SK-N-SH (cell line): ENCODE measurements around the gene GPR82. TPM values are rescaled to one million over a fixed set of nuclear protein-coding genes. Genes with fewer than 3 reads are reported as not detected.

Experiments used
- CTCF ChIA-PET: fragments of 300-600, 350-600 bp; formaldehyde crosslinking; extraction: SDS; loops from one replicate; lab custom pipeline; 2021; lab: Yijun Ruan, JAX
- POLR2A ChIA-PET: fragments of 350-600 bp; sonication (Branson Sonifier 250); formaldehyde crosslinking; extraction: SDS; loops from one replicate; lab custom pipeline; 2020; ENCODE audit warnings: antibody characterized with exemption, inconsistent platforms; lab: Yijun Ruan, JAX
- DNase-seq: peaks from one replicate; pipeline ENCODE4 v3.0.0; 2012
- H2AFZ ChIP-seq: fragments of 200-600 bp; sonication (generic); 2 replicates; pipeline ENCODE4 v1.8.1; 2016; ENCODE audit warnings: antibody characterized with exemption, mild to moderate bottlenecking, low read depth
- H3F3A ChIP-seq: fragments of 200-600 bp; sonication (generic); replicated peaks from 2 replicates; pipeline ENCODE3; 2016; ENCODE audit warnings: antibody characterized with exemption, mild to moderate bottlenecking; ENCODE audit not compliant: insufficient read depth
- H3K27ac ChIP-seq, 2 experiments: fragments of 200-500 bp in 1 of 2; fragments of 200-600 bp in 1 of 2; sonication (Bioruptor generic) in 1 of 2; sonication (generic), shearing (Covaris generic) in 1 of 2; 2 replicates each; pipeline versions ENCODE4 v1.5.1 to v1.6.1; 2014 to 2016; ENCODE audit warnings: low read depth in 2 of 2, inconsistent platforms in 1 of 2, low read length in 1 of 2, mild to moderate bottlenecking in 1 of 2, mixed read lengths in 1 of 2
- H3K27me3 ChIP-seq: fragments of 200-600 bp; sonication (generic), shearing (Covaris generic); 2 replicates; pipeline ENCODE4 v1.6.1; 2016; ENCODE audit warnings: mixed run types; ENCODE audit not compliant: insufficient read depth
- H3K36me3 ChIP-seq, 2 experiments: fragments of 200-500 bp in 1 of 2; fragments of 200-600 bp in 1 of 2; sonication (Bioruptor generic) in 1 of 2; sonication (generic) in 1 of 2; replicated peaks in 1 of 2; 2 replicates each; pipeline versions ENCODE3 to v1.5.1; 2014 to 2016; ENCODE audit warnings: low read length in 1 of 2, mild to moderate bottlenecking in 1 of 2; ENCODE audit not compliant: insufficient read depth in 2 of 2, control insufficient read depth in 1 of 2
- H3K4me1 ChIP-seq, 2 experiments: fragments of 200-500 bp in 1 of 2; fragments of 200-600 bp in 1 of 2; sonication (Bioruptor generic) in 1 of 2; sonication (generic), shearing (Covaris generic) in 1 of 2; 2 replicates each; pipeline versions ENCODE4 v1.5.1 to v1.6.1; 2014 to 2016; ENCODE audit warnings: low read depth in 1 of 2, low read length in 1 of 2, mixed run types in 1 of 2; ENCODE audit not compliant: insufficient read depth in 2 of 2, control insufficient read depth in 1 of 2
- H3K4me2 ChIP-seq: fragments of 200-600 bp; sonication (generic), shearing (Covaris generic); 2 replicates; pipeline ENCODE4 v1.6.1; 2017; ENCODE audit warnings: mixed run types
- H3K4me3 ChIP-seq, 2 experiments: fragments of 200-500 bp in 1 of 2; fragments of 200-600 bp in 1 of 2; sonication (Bioruptor generic) in 1 of 2; sonication (generic), shearing (Covaris generic) in 1 of 2; 2 replicates each; pipeline versions ENCODE4 v1.5.1 to v1.8.1; 2014 to 2016; ENCODE audit warnings: low read depth in 2 of 2, inconsistent platforms in 1 of 2, low read length in 1 of 2, mild to moderate bottlenecking in 1 of 2, mixed read lengths in 1 of 2, moderate library complexity in 1 of 2
- H3K79me2 ChIP-seq: fragments of 200-600 bp; sonication (generic); 2 replicates; pipeline ENCODE4 v1.8.1; 2017; ENCODE audit warnings: mild to moderate bottlenecking; ENCODE audit not compliant: insufficient read depth
- H3K9ac ChIP-seq: fragments of 200-600 bp; sonication (generic); 2 replicates; pipeline ENCODE4 v1.6.1; 2017; ENCODE audit warnings: mixed run types
- H3K9me2 ChIP-seq: fragments of 200-600 bp; sonication (generic); 2 replicates; pipeline ENCODE4 v1.6.1; 2017; ENCODE audit warnings: mixed run types
- H3K9me3 ChIP-seq: fragments of 200-600 bp; sonication (generic); 2 replicates; pipeline ENCODE4 v1.6.1; 2017; ENCODE audit warnings: mixed run types, mild to moderate bottlenecking, moderate library complexity
- H4K20me1 ChIP-seq: fragments of 200-600 bp; sonication (generic); 2 replicates; pipeline ENCODE4 v1.6.1; 2017; ENCODE audit warnings: mild to moderate bottlenecking, mixed run types; ENCODE audit not compliant: insufficient read depth
- CTCF ChIP-seq: fragments of 200-600 bp; sonication (generic); IDR thresholded peaks from 2 replicates; pipeline ENCODE4 v1.6.1; 2017; ENCODE audit warnings: antibody characterized with exemption, mild to moderate bottlenecking, moderate library complexity
- ELF1 ChIP-seq: IDR thresholded peaks from 2 replicates; pipeline ENCODE4 v1.4.0; 2012
- EP300 ChIP-seq, 2 experiments: IDR thresholded peaks; 2 replicates each; pipeline versions ENCODE4 v1.4.0 to v1.6.1; 2012; ENCODE audit warnings: borderline replicate concordance in 1 of 2, low read depth in 1 of 2, low read length in 1 of 2
- FOSL2 ChIP-seq: IDR thresholded peaks from 2 replicates; pipeline ENCODE4 v1.4.0; 2012; ENCODE audit warnings: low read depth, mild to moderate bottlenecking, moderate library complexity, borderline replicate concordance
- FOXM1 ChIP-seq: IDR thresholded peaks from 2 replicates; pipeline ENCODE4 v1.4.0; 2012; ENCODE audit warnings: low read depth, mild to moderate bottlenecking
- GATA2 ChIP-seq: sonication (generic); formaldehyde crosslinking; IDR thresholded peaks from 2 replicates; pipeline ENCODE4 v1.5.0; 2020; ENCODE audit warnings: mild to moderate bottlenecking, missing genetic modification reagents
- IRF3 ChIP-seq: fragments of 150-350 bp; IDR thresholded peaks from 2 replicates; pipeline ENCODE4 v1.6.1; 2016; ENCODE audit warnings: mild to moderate bottlenecking, low read depth, low read length
- MEF2A ChIP-seq: IDR thresholded peaks from 2 replicates; pipeline ENCODE4 v1.4.0; 2012; ENCODE audit warnings: low read depth, borderline replicate concordance
- MXI1 ChIP-seq: IDR thresholded peaks from 2 replicates; pipeline ENCODE4 v1.6.1; 2012; ENCODE audit warnings: mild to moderate bottlenecking, low read depth, low read length, improper control_type of control experiment
- NRF1 ChIP-seq: IDR thresholded peaks from 2 replicates; pipeline ENCODE4 v1.6.1; 2012; ENCODE audit warnings: low read depth, mild to moderate bottlenecking, low read length
- PBX3 ChIP-seq: IDR thresholded peaks from 2 replicates; pipeline ENCODE4; 2012
- POLR2AphosphoS5 ChIP-seq: IDR thresholded peaks from 2 replicates; pipeline ENCODE4 v1.6.1; 2012; ENCODE audit warnings: low read depth, low read length
- RFX5 ChIP-seq: IDR thresholded peaks from 2 replicates; pipeline ENCODE4 v1.6.1; 2012; ENCODE audit warnings: mild to moderate bottlenecking, improper control_type of control experiment, low read length
- RXRA ChIP-seq: IDR thresholded peaks from 2 replicates; pipeline ENCODE4 v1.4.0; 2012; ENCODE audit warnings: low read depth, mild to moderate bottlenecking, borderline replicate concordance
- TCF12 ChIP-seq: IDR thresholded peaks from 2 replicates; pipeline ENCODE4 v1.4.0; 2012
- ZBTB33 ChIP-seq: IDR thresholded peaks from 2 replicates; pipeline ENCODE4 v1.4.0; 2012; ENCODE audit warnings: low read depth, borderline replicate concordance
- WGBS: methylation state at CpG from one replicate; pipeline ENCODE4 v1.1.6; 2017; ENCODE audit warnings: low lambda C conversion rate; 5-methylcytosine and 5-hydroxymethylcytosine counted together
- polyA plus RNA-seq, 3 experiments: library from polyadenylated mRNA; depleted of rRNA; stranded (reverse); fragments of >200 nt; gene quantifications; 2 replicates each; pipeline ENCODE4 v1.2.3, GENCODE V29; 2012

The GPR82 gene
- polyA plus RNA-seq, 1 of the 3 experiments (the other 2 are of a cell fraction), result not detected

DNA sequence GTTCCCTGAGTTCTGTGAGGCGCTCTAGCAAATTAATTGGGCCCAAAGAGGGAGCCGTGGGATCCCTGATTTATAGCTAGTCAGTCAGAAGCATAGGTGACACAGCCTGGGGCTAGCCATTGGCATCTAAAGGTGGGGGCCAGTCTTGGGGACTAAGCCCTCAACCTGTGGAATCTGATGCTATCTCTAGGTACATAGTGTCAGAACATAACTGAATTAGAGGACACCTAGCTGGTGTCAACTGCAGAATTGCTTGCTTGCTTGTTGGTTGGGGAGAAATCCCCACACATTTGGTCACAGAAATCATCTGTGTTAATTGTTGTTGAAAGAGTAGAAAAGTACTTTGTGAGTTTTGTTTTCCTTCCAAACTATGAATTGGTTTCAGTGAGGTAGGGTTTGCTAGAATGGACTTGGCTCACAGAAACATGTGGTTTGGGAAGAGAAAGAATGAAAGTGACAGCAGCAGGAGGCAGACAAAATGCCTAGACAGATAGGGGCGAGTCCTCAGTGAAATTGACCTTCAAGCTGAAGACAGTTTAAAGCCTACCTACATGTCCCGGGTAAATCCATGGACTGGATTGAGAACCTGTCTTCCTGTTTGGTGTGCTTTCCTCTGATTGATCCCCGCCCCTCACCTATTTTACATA lies 12.8 kb upstream of the GPR82 start:
- H4K20me1 ChIP-seq, result no peaks in the 10 kb centered on the region
- WGBS, result 47% methylated on average over 5 of the region's 5 CpGs
- H3K9me2 ChIP-seq, result no peaks in the 10 kb centered on the region
- no peak overlapping the region for H3K4me2 ChIP-seq
- TF ChIP-seq FOXM1 (no peak), IRF3 (no peak), ZBTB33 (no peak), FOSL2 (no peak), GATA2 (CRISPR knock-in tag) (no peak), TCF12 (no peak), MXI1 (no peak), CTCF (no peak), POLR2AphosphoS5 (no peak), EP300 (IDR thresholded peaks at IDR 0.05; ENCODE audit: borderline replicate concordance in 1 of 2, low read depth in 1 of 2, low read length in 1 of 2) (no peak), NRF1 (no peak), PBX3 (no peak), MEF2A (no peak), ELF1 (no peak), RFX5 (no peak), RXRA (no peak)
- H3K27ac ChIP-seq, result no peak overlapping the region
- CTCF ChIA-PET, result no interaction called here
- no peak overlapping the region for H3K4me3 ChIP-seq
- H3K4me1 ChIP-seq, result no peaks in the 10 kb centered on the region
- H3K9me3 ChIP-seq, result no peaks in the 10 kb centered on the region
- no peak overlapping the region for H2AFZ ChIP-seq
- H3K27me3 ChIP-seq, result no peaks in the 10 kb centered on the region
- no peak for DNase-seq
- no peaks in the 10 kb centered on the region for H3K79me2 ChIP-seq
- no peaks in the 10 kb centered on the region for H3F3A ChIP-seq
- no peaks in the 10 kb centered on the region for H3K36me3 ChIP-seq
- POLR2A ChIA-PET, result no interaction called here
- H3K9ac ChIP-seq, result no peak overlapping the region
